Pulmonary artery endothelial cell (primary cell): ENCODE results near the gene CAPRIN2. TPM values are rescaled to one million over a fixed set of nuclear protein-coding genes. Genes with fewer than 3 reads are reported as not detected.

Experiments used
- DNase-seq: peaks from one replicate; pipeline ENCODE4 v3.0.0-alpha.2; 2011; ENCODE audit warnings: low read depth, low spot score
- total RNA-seq: library from RNA; depleted of rRNA; stranded (reverse); fragments of >200 nt; gene quantifications from 2 replicates; pipeline ENCODE4 v1.2.3, GENCODE V29; 2014

Gene CAPRIN2
- total RNA-seq, 1 donor from 2014 or later: 24.3 TPM

DNA sequence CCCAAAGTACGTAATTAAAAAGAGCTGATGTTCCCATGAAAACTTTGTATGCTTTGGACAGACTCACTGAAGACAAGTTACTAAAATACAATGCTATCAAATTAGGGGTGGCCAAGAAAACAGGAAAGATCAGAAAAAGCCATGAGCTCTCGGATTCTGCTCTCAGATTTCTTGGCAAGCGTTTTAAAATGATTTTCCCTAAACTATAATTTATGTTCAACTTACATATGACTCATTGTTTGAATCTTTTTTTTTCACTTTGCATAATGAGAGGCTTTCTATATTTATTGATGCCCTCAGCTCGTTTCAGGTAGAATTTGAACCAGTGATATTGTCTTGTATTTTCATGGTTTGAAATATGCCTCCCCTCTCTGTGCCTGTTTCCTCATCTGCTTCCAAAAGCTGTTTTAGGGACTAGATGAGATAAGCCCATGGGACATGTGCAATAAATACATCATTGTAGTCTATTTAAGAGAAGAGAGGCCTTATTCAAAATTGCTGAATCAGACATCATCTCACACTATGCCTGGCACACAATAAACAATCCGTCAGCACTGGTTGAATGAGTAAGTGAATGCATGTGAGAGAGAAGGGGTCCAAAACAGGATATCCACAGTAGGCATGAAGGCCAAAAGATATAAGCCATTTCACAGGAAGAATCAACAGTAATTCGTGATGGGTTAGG lies 54.4 kb downstream of the CAPRIN2 start:
- DNase-seq: no peak

DNA sequence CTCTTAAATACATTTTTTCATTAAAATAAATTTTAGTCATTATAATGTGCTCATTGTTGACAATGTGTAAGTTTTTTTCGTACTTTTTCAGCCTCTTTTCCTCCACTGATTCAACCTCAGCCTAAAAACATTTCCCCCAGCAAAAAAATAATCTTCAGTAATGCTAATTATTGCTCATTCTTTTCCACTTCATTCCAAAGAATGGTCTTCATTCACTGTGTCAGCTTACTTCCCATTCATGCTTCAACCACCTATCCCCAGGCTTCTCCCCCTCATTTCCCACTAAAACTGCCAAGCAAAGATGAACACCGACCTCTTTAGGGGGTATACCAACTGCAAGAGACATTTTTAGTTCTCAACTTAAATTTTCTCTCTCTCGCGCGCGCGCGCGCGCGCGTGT lies 56.4 kb downstream of the CAPRIN2 start:
- no peak for DNase-seq

DNA sequence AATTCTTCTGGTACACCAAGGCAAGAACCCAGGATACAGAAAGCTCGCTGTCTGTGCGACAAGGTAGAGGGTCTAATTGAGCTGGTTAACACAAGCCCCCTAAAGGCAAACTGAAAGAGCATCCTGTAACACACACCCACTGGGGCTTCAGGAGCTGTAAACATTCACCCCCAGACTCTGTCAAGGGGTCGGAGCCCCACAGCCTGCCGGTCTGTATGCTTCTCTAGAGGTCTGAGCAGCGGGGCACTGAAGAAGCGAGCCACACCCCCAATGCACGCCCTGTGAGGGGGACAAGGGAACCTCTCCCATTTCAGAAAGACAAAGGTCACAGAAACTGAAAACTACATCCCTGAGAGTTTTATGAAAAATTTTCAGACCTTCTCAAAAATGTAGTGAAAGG lies 57.8 kb downstream of the CAPRIN2 start:
- no peak for DNase-seq

DNA sequence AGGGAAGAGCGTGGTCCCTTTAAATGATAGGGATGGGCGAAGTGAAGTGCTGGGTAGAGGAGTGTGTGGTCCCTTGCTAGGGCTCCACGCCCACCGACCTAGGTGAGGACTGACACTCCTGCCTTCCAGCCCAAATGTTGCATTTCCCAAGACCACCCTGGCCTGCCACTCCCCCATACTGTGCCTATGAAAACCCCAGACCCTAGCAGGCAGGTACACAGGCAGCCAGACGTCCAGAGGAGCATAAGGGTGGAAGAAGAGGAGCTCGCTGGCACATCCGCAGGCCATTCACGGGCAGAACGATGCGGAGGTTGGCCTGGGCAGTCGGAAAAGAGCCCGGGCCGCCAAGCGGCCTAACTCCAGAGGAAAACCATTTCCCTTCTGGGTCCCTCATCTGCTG lies 58.3 kb downstream of the CAPRIN2 start:
- no peak for DNase-seq

DNA sequence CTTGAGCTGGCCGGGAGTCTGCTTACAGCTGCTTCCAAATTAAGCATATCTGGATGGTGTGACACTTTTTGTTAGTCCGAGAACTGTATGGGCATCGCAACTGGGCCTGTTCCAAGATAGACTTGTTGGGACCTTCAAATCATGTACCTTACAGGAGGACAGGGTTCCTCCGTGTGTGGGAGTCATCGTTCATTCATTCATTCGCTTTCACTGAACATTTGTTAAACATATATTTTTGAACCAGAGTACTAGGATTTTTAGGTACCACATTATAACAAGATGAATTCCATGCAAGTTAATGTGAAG lies 58.7 kb downstream of the CAPRIN2 start:
- DNase-seq: no peak

DNA sequence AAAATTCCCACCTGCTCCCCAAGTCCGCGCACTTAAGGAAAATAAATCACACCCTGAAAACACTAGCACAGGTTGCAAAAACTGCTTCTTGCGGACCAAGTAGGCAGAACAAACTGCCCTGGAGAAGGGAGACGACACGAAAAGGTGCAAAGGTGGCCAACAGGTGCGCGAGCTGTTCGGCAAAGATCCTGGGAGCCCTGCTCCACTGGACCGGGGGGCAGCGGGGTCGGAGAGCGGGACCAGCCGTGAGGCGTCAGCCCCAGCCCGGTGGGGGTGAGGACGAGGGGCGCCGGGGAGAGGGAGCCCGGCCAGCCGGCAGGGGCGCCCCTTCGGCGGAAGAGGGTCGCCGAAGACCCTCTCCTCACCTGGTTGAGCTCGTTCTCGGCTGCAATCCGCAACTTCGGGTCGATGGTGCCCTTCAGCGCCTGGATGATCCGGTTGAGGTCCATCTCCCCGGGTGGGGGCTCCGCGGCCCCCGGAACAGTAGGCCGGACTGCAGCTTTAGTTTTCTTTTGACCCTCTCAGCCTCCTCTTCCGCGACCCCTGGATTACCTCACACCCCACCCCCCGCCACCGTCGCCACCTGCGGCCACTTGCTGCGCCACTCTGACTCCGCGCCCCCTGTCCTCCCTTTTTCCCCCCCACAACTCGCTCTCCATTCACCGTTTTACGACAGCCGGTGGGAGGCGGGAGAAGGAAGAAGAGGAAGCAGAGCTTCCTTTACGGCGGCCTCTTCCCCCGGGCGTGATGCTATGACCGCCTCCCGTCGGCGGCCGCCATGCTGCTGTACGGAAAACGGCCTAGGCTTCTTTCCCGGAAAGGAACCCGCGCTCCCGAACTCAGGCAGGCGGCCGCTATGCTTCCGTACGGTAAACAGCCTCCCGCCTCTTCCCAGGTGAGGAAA lies 59.3 kb downstream of the CAPRIN2 start, which contains the start of gene IPO8:
TSS of gene IPO8 (minus strand) at position 671 of the 904 bp plus-strand sequence. CDS start at position 449, 222 bp downstream.
- peak; percentile 71 for DNase-seq

DNA sequence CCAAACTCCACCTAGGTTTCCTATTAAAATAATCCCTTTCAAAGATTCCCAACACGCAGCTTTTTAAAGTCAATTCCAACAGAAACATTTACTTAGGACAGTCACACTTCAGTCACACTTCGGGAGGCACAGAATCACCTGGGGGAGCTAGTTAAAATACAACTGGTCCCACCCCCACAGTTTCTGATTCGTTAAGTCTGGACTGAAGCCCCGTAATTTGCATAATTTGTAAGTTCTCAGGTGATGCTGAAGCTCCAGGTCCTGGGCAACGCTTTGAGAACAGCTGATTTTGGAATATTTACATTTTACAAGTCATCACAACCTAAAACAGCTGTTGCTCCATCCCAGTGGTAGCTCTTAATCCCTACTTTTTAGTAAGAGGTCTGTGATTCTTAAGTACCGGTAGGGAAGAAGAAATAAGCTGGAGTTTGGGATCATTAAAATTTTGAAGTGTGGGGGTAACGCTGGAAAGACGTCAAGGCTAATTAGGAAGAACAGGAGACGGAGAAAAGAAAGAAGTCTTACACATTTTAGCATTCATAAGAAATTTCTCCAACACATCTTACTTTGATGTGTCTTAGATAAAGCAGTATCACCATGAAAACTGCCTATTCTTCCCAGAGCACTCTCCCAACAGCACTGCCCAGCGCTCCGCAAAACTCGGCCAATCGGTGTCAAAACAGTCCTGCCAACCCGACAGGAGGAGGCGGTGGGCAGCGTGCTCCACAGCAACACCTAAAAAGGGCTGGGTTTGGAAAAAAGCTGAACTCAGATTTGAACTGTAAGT lies 60.1 kb downstream of the CAPRIN2 start:
- DNase-seq: no peak

DNA sequence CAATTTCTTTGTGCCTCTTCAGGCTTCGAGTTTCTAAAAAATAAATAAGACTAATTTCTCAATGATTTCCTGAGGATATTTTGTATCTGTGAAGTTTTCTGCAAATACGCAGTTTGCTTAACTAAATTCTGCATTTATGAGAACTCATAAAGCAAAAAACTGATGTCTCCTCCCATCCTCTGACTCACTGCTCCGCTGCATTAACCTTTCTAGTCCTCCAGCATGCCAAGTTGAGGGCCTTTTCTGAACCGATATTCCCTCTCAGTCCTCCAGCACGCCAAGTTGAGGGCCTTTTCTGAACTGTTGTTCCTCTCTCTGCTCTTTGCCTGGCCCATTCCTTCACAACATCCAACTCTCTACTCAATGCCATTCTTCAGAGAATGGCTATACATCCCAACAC lies 62.3 kb downstream of the CAPRIN2 start:
- no peak for DNase-seq

DNA sequence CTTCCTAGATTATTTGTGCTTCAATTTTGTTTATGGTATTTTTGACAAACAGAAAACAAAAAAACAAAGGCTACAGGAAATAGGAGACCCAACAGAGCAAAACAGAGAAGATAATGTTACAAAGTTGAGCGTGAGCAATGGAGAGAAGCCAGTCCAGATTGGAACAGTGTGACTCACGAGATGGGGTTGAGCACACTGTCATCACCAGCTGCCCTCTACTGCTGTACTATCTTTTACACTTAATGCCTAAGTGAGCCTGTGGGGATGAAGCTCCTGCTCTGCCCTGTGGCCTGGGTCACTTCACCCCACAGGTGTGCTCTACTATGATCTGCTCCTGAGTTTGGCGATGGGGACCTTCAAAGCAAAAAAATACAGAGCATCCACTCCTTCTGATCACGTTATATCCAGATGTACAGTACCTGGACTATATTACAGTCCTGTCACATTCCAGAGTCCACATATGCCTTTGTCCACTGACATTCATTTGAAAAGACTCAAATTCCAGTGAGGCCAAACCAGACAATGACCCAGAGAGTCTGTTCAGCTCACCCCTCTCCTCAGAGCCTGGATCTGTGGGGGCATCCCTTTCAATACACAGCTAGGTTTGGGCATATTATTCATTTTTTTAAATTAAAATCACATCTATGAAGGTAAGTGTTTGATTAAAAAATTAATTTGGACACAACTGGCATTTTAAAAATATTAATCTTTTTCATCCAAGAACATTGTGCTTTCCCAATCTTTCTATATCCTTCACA lies 63.5 kb downstream of the CAPRIN2 start:
- no peak for DNase-seq

DNA sequence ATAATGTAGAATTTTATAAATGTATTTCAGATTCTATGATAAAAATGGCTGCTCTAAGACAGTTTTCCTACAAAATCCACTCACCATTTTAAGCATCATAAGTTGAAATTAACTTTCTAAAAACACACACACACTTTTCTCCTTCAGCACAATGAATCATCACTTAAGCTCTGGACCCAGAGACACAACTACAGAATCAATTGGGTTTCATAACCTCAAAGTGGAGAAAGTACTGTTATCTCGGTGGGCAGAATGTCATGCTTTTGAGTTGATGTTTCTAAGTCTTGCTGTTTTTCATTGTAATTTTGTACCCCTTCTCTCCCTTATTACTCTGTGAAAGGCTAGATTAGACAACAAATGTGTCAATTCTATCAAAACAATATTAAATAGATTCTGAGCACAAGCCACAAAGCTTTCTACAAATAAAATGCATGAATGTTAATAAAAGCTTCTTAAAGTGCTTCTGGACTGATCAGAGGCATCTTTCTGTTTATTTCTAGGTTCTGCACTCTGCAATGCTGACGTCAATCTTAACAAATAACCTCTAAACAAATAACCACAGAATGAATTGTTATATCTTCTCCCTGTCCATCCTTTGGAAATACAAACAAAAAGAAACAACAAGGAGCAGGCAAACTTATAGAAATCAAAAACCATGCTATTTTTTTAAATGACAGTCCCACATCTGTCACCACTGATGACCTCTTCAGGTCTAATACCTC lies 67.3 kb downstream of the CAPRIN2 start:
- no peak for DNase-seq

DNA sequence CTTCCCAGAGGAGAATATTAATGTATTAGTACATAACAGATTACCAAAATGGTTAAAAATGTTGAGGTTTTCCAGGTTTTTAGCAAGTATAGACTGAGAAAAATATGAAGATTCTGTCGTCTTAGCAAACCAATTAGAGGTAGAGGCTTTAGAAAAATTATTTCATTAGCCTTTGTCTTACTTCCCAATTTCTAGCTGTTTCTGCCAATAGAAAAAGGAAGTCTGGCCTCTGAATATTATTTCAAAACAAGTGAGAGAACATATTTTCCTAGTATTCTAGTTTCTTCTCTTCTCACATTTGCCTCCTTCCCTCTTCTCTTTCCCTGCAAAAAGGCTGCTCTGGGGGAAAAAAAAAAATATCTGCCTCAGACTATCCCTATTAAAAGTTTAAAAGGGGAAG lies 75.5 kb downstream of the CAPRIN2 start:
- no peak for DNase-seq

DNA sequence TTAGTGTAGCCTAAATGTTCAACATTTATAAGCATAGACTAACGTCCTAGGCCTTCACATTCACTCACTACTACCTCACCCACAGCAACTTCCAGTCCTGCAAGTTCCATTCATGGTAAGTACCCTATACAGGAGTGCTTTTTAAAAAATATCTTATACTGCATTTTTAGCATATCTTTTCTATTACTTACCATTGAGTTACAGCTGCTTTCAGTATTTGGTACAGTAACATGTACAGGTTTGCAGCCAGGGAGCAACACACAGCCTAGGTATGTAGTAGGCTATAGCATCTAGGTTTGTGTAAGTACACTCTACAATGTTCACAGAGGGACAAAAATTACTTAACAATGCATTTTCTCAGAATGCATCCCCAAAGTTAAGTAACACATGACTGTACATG lies 76.5 kb downstream of the CAPRIN2 start:
- DNase-seq: no peak

DNA sequence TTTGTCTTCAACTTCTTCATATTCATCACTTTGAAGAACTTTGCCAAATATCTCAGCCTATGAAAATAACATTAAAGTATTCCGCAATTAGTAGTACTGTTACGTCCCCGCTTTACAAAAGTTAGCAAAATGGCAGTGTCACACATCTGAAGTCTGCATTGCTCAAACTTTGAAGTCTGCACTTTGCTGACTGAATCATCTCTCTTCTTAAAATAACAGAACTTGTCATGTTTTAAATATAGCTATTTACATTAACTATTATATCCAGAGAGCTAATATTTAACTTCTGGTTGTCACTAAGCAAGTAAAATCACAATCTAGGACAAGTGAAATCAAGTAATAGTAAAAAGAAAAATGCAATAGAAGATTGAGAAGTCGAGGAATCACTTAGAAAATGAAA lies 93.5 kb downstream of the CAPRIN2 start:
- DNase-seq: no peak

Other genes starting within 250 kb of the CAPRIN2 start
- gene IPO8, start 59.1 kb downstream of the CAPRIN2 start, total RNA-seq: 44.3 and 57.8 TPM in 2 replicates
- gene TSPAN11, start 171.8 kb upstream of the CAPRIN2 start, total RNA-seq: 0.28 and 2.2 TPM in 2 replicates